ENCODE measurements around the gene VWF. TPM values are rescaled to one million over a fixed set of nuclear protein-coding genes. Genes with fewer than 3 reads are reported as not detected.

The VWF gene
- total and polyA plus RNA-seq, 10 of the 15 experiments (the other 5 are each of a cell fraction or from before 2014, with no cell fraction given), result 0.08 to 0.23 TPM; not detected in 8

- TF ChIP-seq ZNF687 (IDR thresholded peaks at IDR 0.05) (no peak), ZBTB11 (CRISPR knock-in tag; IDR thresholded peaks at IDR 0.05) (no peak), WRNIP1 (IDR thresholded peaks at IDR 0.05; ENCODE audit: borderline replicate concordance, low read depth, low read length) (no peak), TCF7 (IDR thresholded peaks at IDR 0.05; ENCODE audit: borderline replicate concordance) (no peak), SUPT20H (IDR thresholded peaks at IDR 0.05; ENCODE audit: borderline replicate concordance, control insufficient read depth, low read depth, low read length) (no peak)
- TF ChIP-seq, protein P1, sequence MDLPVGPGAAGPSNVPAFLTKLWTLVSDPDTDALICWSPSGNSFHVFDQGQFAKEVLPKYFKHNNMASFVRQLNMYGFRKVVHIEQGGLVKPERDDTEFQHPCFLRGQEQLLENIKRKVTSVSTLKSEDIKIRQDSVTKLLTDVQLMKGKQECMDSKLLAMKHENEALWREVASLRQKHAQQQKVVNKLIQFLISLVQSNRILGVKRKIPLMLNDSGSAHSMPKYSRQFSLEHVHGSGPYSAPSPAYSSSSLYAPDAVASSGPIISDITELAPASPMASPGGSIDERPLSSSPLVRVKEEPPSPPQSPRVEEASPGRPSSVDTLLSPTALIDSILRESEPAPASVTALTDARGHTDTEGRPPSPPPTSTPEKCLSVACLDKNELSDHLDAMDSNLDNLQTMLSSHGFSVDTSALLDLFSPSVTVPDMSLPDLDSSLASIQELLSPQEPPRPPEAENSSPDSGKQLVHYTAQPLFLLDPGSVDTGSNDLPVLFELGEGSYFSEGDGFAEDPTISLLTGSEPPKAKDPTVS (IDR thresholded peaks at IDR 0.05; ENCODE audit: low read depth, low read length), result no peak
Measured at GRCh38 chr12:6120796-6121473, 3.5 kb downstream of the VWF start (continued).
